Stimulated activated CD4-positive, alpha-beta T cell treated with anti-CD3 and anti-CD28 coated beads, Interleukin-2, amount 100 ng/mL, for 48 hours (primary cell): Measurements from ENCODE around the gene TPRN.

Experiments
- DNase-seq, 2 donors: peaks; one replicate each; pipeline ENCODE4 v3.0.0-alpha.2; 2020

Gene TPRN

DNA sequence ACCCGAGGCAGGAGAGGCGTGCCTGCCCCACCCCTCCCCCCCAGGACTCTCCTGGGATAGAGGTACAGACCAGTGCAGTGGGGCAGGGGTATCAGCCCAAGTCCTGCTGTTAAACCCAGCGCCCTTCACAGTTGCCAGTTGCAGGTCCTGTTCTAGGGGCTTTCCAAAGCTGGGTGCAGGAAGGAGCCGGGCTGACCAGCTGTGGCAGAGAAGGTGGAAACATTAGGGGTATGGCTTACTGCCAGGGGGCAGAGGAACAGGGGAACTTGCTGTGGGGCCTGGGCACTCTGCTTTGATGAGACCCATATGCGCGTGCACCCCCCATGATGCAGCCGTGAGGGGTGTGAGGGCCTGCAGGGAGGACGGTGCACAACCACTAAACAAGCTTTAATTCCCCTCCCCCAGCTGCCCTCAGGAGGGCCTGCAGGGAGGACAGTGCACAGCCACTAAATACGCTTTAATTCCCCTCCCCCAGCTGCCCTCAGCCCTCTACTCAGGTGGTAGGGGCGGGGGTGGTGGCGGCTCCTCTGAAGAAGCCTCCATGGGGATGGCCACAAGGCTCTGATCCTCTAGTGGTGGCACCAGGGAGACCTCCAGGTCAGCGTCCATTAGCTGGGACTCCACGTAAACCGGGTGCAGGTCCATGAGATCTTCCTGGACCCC, 29.9 kb downstream of the TPRN start:
- DNase-seq = no peak

DNA sequence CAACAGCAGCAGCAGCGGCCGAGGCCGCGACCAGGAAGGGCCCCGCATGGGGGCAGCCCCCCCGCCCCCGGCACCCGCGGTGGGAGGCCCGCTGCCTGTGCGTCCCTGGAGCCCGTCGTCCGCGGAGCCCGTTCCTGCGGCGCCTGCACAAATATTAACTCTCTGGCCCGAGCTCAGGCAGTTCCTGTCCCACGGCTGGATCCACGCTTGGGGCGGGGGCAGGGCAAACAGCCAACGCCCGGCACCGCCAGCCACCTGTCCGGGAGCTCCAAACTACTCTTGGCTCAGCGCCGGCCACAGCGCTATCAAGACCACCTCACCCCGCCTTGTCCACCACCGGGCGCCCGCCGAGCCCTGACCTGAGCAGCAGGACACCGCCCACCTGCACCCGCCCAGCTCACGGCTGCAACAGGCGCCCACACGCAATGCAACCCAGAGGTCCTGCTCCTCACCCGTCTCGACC, 30.6 kb downstream of the TPRN start, which contains the start of gene LRRC26:
Gene LRRC26 (minus strand): TSS at position 156 of the 463 bp plus-strand sequence. CDS start 108 bp downstream, at position 48.
- DNase-seq = no peak

DNA sequence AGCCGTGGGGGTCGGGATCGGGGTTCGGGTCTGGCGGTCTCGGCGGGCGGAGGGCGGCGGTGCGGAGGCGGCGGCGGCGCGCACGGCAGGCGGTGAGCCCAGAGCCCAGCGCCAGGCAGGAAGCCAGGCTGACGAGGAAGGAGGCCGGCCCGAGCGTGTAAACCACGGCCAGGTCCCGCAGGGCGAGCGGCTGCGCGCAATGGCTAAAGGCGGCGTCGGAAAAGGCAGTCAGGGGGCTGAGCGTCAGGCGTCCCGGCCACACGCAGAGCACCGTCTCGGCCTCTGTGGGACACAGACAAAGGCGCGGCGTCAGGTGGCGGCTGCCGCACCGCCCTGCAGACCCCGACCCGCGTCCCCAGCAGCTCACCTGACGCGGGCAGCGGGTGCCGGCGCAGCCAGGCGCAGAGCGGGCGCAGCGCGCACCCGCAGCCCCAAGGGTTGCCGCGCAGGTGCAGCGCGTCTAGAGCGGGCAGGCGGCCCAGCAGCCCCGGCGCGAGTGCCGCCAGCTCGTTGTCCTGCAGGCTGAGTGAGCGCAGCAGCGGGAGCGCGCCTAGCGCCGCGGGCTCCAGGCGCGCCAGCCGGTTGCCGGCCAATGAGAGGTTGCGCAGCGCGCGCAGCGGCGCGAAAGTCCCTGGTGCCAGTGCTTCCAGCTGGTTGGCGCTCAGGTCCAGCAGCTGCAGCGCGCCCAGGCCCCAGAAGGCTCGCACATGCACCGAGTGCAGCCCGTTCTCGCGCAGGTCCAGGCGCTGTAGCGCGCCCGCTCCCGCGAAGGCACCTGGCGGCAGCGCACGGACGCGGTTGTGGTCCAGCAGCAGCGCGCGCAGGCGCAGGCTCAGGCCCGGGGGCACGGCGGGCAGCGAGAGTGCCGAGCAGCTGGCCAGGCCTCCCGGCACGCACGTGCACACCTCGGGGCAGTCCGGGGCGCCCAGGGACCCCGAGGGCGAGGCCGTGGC, 31.4 kb downstream of the TPRN start:
- DNase-seq = no peak

DNA sequence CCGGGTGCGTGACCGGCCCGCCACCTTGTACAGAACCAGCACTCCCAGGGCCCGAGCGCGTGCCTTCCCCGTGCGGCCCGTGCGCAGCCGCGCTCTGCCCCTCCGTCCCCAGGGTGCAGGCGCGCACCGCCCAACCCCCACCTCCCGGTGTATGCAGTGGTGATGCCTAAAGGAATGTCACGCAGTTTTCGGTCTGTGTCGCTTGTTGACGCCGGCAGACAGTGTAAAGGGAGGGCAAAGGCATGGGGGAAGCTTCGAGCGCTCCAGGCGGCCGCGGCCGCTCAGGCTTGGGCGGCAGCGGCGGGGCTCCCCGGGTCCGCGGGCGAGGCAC, 32.0 kb downstream of the TPRN start:
- DNase-seq = no peak

DNA sequence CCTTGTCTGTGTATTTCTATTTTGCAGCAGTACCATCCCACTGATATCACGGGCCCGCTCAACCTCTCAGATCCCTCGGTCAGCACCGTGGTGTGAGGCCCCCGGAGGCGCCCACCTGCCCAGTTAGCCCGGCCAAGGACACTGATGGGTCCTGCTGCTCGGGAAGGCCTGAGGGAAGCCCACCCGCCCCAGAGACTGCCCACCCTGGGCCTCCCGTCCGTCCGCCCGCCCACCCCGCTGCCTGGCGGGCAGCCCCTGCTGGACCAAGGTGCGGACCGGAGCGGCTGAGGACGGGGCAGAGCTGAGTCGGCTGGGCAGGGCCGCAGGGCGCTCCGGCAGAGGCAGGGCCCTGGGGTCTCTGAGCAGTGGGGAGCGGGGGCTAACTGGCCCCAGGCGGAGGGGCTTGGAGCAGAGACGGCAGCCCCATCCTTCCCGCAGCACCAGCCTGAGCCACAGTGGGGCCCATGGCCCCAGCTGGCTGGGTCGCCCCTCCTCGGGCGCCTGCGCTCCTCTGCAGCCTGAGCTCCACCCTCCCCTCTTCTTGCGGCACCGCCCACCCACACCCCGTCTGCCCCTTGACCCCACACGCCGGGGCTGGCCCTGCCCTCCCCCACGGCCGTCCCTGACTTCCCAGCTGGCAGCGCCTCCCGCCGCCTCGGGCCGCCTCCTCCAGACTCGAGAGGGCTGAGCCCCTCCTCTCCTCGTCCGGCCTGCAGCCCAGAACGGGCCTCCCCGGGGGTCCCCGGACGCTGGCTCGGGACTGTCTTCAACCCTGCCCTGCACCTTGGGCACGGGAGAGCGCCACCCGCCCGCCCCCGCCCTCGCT, 32.6 kb downstream of the TPRN start:
- DNase-seq = no peak

DNA sequence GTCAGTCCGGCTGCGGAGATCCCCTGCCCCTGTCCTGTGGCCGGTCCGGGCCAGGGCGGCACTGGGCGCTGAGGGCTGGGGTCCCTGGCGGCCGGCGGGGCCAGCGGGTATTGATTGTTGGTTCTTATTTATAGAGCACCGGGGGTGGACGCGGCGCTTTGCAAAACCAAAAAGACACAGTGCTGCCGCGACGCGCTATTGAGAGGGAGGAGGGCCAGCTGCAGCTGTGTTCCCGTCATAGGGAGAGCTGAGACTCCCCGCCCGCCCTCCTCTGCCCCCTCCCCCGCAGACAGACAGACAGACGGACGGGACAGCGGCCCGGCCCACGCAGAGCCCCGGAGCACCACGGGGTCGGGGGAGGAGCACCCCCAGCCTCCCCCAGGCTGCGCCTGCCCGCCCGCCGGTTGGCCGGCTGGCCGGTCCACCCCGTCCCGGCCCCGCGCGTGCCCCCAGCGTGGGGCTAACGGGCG, 33.2 kb downstream of the TPRN start:
- no peak for DNase-seq

DNA sequence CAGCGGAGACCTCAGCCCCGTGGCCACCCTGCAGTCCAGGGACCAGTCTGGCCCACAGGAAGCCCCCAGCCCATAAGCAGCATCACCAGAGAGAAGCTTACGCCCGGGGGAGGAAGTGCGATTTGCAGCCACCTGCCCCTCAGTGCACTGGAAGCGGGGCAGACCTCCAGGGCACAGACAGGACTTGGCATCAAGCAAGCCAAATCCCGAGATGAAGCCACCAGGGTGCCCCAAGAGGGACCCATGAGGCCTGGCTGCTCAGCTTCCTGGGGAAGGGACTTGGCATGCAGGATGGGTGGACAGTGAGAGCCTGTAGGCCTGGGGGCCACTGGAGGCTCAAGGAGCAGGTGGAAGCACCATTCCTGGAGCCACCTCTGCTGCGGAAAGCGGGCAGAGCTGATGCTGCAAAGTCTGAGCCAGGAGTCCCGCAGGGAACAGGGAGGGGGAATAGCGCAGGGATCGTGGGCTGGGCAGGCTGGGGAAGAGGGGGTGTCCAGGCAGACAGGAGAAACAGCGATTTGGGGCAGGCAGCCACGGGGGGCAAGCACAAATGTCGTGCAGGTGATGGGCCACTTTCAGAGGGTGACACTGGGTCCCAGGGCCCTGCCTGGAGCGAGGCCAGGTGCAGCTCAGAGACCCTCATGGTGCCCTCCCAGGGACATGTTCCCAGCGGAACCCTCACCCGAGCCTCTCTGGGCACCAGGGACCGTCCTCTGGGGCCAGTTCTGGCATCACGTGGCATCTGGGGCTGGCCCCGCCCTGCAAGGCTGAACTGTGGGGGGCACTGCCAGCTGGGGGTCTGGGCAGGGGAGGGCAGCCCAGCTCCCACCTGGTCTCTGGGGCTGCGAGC, 33.9 kb downstream of the TPRN start:
- no peak for DNase-seq

DNA sequence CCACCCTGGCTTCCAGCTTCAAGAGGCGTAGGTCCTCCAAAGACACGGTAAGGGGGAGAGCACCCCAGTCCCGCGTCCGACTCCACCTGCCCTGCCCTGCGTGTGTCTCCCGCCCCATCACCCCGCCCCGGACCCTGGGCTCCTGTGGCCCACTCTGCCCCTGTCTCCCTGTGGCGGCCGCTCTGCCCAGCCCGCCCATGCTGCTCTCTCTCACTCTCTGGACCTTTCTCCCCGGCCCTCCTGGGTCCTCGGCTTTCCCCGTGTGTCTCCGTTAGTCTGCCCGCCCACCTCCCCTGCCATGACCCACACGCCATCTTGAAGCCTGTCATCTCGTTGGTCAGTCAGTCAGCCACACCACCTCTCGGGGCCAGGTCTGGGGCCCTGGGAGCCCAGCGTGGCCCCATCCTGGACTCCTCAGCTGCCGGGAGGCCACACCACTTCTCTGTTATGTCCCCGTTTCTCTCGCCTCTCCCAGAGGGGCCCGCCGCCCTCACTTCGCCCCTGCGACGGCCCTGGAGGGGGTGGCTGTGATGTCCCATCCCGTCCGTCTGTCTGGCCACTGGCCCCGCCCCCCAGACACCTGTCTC, 35.2 kb downstream of the TPRN start:
- DNase-seq = no peak

DNA sequence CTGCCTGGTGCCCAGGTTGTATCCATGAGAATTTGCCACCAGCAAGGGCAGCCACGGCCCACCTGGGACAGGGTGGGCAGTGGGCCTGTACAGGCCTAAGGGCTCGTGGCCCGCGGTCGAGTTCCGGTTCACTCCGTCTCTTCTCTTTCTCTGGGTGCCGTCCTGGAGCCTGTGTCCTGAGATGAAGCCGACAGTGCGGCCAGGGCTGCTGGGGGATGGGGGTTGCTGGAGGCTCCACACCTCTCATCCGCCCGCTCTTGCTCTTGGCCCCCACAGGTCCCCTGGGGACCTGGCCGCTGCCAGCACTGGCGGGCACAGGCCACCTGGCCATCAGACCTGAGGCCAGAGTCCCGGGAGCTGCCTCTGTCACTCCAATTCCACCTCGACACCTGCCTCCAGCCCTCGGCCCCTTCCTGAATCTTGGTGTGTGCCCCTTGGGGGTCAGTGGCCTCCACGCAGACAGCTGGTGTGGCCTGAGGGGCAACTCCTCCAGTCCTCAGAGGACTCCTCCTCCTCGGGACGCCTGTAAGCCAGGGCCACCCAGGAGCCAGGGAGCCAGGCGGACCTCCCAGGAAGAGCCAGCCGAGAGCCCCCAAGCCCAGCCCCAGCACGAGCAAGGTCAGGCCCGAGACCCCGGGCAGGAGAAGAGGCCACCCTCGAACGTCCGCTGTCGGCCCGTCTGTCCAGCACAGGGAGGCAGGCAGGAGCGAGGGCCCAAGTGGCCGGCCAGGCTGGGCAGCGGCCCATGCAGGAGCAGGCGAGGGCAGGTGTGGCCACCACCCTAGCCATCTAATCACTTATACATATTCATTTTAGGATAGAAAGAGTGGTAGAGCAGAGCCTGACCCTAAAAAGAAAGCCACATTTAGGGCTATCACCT, 35.9 kb downstream of the TPRN start:
- DNase-seq = no peak

DNA sequence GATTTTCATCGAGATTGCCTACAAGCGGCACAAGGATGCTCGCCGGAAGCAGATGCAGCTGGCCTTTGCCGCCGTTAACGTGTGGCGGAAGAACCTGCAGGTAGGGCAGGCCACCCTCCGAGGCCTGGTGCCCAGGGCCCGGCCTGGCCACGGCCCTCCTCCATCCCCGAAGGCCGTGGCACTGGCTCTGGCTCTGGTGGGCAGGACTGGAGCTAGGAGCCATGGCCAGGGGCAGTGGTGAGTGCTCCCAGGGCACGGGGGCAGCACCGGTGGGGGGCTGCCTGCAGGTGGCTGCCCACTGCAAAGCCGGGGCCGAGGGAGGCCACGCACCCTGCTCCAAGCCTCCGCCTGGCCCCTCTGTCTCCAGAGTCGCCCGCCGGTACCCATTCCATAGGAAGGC, 36.7 kb downstream of the TPRN start:
- no peak for DNase-seq

DNA sequence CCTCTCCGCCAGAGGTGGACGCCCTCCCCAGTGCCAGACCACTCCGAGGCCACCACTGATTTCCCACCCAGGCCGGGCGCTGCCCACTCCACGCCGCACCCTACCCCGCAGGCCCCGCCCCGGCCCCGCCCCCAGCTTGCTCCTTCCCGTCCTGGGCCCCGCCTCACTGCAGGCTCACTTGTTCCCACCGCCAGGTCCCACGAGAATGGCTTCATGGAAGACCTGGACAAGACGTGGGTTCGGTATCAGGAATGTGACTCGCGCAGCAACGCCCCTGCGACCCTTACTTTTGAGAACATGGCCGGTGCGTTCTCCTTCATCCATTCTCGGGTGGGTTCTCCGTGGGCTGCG, 37.2 kb downstream of the TPRN start:
- no peak for DNase-seq

DNA sequence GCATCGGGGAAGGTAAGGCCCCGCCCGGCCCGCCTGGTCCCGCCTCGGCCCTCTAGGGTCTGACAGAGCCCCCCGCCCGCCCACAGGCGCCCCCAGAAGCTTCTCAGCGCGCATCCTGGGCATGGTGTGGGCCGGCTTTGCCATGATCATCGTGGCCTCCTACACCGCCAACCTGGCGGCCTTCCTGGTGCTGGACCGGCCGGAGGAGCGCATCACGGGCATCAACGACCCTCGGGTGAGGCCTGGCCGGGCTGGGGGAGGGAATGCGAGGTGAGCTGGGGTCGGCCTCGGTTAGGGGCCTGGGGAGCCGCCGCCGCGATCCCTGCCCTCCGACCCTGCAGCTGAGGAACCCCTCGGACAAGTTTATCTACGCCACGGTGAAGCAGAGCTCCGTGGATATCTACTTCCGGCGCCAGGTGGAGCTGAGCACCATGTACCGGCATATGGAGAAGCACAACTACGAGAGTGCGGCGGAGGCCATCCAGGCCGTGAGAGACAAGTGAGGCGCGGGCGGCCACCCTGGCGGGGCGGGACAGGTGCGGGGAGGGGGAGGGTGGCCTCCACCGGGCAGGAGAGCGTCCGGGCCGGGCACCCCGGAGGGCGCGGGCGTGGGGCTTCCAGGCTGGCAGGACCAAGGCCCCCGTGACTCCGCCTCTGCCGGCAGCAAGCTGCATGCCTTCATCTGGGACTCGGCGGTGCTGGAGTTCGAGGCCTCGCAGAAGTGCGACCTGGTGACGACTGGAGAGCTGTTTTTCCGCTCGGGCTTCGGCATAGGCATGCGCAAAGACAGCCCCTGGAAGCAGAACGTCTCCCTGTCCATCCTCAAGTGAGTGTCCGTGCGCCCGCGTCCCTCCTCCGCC, 37.8 kb downstream of the TPRN start:
- no peak for DNase-seq

DNA sequence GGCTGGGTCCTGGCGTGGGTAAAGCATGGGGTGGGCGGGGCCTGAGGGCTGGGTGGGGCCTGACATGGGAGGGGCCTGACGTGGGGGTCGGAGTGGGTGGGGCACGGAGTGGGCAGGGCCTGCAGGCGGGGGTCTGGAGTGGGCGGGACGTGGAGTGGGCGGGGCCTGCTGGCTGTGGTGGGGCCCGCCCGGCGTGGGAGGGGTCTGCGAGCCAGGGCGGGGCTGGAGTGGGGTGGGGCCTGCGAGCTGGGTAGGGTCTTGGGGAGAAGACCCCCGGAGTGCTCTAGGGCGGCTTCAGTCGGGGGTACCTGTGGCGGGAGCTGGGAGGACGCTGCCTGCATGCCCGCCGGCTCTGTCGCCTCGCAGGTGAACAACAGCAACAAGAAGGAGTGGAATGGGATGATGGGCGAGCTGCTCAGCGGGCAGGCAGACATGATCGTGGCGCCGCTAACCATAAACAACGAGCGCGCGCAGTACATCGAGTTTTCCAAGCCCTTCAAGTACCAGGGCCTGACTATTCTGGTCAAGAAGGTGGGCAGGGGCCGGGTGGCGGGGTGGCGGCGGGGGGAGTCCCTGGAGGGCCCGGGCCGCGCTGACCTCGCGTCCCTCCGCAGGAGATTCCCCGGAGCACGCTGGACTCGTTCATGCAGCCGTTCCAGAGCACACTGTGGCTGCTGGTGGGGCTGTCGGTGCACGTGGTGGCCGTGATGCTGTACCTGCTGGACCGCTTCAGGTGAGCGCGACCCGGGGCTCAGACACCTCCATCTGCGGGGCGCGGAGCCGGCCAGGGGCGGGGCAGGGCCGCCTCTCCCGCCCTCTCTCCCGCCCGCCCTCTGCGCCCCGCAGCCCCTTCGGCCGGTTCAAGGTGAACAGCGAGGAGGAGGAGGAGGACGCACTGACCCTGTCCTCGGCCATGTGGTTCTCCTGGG, 38.7 kb downstream of the TPRN start:
- DNase-seq = no peak

DNA sequence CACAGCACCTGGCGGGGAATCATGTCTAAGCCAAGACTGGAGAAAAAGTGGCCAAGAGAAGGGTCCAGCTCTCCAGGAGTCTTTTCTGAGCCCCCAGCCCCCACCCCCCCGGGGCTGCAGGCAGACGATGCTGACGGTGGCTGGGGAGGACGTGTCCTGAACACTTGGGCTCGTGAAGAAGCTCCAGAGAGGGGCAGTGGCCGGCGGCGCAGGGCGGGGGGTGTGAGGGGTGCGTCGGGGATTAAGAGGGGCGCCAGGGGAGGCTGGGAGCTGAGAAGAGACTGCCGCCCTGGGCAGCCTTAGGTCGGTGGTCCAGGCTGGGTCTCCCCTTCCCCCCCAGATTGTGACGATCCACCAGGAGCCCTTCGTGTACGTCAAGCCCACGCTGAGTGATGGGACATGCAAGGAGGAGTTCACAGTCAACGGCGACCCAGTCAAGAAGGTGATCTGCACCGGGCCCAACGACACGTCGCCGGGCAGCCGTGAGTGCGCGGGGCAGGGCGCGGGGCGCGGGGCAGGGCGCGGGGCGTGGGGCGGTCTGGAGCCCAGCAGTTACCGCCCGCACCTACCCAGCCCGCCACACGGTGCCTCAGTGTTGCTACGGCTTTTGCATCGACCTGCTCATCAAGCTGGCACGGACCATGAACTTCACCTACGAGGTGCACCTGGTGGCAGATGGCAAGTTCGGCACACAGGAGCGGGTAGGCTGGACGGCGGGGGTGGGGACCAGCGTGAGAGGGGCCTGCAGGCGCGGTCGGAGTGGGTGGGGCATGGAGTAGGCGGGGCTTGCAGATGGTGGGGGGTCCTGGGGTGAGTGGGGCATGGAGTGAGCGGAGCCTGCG, 39.6 kb downstream of the TPRN start:
- no peak for DNase-seq

DNA sequence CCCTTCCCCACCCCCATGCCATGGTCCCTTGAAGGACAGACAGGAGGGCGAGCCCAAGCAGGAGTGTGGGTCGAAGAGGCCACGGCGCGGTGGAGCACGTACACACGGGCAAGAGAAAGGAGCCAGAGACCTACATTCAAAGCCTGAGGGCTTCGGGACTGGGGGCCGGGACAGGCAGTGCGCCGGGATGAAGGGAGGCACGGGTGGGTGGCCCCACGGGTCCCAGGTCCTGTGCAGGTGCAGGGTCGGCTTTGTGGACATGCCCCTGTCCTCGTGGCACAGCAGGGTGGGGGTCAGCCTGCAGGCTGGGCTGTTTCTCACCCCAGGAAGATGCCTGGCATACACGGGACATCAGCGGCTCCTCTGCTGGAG, 40.5 kb downstream of the TPRN start:
- DNase-seq = no peak

DNA sequence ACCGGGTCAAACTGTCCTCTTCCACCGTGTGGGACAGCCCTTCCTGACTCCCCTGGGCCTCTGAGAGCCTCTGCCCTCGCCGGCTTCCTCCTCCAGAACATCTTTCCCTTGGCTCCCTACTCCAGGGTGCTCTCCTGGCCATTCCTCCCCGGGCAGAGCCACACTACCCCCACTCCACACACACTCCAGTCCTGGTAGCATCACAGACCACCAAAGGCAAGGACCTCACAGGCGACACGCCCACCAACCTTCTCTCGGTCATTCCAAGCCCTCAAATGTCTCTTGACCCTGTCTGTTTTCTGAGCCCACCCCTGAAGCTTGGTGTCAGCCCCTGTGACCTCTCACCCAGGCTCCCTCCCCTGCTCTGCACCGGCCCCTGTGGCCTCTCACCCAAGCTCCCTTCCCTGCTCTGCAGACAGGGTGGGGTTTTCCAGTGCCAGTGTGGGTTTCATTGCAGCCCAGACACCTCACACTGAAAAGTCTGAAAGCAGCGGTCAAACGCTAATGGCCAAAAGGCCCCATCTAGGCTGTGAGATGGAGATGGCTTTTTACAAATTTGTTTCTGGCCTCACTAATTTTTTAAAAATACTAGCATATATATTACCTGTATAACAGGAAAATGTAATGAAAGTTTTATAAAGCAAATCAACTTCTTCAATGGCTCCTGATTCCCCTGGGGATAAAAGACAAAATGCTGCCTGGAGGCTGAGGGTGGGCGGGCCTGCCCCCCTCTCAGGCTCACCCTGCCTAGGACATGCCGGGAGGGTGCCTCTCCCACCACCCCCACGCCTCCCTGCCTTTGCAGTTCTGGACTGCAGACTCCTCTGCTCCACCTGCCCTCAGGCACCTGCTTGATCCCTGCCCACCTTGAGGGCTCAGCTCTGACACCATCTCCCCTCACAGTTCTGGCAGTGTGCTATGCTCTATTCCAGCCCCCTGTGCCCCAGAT, 41.2 kb downstream of the TPRN start:
- no peak for DNase-seq

DNA sequence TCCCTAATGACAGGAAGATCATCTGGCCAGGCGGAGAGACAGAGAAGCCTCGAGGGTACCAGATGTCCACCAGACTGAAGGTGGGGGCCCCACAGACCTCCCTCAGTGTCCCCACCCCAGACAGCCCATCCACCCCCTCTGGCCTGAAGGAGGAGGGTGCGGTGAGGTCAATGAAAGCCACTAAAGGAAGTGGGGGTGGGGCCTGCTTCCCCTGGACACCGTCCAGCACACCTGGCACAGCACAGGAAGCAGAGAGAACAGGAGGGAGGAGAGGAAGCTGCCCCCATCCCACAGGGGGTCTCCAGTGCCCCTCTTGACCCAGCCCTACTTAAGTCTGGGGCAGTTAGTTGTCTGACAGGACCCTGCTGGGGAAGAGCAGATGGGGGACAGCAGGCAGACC, 41.9 kb downstream of the TPRN start:
- no peak for DNase-seq
